Activated CD8-positive, alpha-beta memory T cell treated with anti-CD3 and anti-CD28 coated beads for 4 hours (primary cell): Measurements from ENCODE around the gene CCNY.
"Not testable (repeated sequence)": the region's sequence is repeated elsewhere in the genome, so short reads cannot be mapped to it uniquely, and the experiment has no call there.

Experiments
- DNase-seq, 2 donors: peaks; one replicate each; pipeline ENCODE4 v3.0.0-alpha.2; 2020; ENCODE audit warnings: low read depth in 2 of 2

Gene CCNY

DNA sequence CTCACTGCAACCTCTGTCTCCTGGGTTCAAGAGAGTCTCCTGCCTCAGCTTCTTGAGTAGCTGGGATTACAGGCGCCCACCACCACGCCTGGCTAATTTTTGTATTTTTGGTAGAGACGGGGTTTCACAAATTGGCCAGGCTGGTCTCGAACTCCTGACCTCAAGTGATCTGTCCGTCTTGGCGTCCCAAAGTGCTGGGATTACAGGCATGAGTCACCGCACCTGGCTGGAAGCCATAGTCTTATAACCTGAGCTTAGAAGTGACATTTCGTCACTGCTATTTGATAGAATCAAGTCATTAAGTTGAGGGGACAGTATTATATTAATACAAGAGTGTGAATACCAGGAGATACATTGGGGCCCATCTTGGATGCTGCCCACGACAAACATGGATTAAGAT is 17.9 kb downstream of the CCNY start:
- not testable (repeated sequence) for DNase-seq

DNA sequence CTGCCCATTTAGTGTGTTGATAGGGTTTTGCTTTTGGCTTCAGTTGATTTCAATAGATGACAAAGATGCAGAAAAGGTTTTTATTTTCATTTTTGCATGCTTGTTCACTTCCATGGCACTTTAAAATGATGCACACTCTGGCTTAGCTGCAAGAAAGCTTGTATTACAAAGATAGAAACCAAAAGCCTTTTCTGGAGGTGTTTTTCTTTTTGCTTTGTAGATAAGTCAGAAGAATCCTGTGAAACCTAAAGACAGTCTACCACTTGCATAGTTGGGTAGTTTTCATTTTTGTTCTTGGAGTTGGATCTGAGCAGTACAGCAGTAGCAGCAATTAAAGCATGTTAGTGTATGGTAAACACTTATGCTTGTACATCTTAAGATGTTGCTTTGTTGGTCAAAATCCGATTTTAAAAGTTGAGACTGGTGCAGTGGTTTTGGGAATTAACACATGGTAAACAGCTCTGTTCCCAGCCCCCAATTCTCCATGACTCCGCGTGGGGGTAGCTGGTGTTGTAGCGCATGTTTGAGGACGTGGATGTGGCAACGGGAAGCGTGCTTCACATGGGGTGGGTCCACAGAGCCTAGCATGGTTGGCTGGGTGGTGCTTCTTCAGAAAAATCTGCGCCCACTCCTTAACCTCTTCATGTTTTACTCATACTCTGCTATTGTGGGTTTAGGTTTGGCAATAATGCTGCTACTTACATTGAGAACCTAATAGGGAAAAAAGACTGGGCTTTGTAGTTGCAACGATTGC is 19.8 kb downstream of the CCNY start:
- no peak for DNase-seq

DNA sequence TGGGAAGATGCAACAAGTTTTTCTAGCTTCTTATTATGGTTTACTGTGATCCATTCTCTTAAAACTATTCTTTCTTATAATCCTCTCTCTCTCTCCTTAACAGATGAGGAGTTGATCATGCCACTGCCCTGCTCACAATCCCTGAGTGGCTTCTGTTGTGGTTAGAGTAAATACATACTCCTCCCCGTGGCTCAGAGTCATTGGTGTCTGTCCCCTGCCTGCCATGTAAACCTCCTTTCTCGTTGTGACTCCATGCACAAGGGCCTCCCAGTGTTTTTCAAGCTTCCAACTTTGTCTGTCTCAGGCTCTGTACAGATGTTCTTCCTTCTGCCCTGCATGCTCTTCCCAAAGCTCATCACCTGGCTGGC is 20.4 kb downstream of the CCNY start:
- no peak for DNase-seq

DNA sequence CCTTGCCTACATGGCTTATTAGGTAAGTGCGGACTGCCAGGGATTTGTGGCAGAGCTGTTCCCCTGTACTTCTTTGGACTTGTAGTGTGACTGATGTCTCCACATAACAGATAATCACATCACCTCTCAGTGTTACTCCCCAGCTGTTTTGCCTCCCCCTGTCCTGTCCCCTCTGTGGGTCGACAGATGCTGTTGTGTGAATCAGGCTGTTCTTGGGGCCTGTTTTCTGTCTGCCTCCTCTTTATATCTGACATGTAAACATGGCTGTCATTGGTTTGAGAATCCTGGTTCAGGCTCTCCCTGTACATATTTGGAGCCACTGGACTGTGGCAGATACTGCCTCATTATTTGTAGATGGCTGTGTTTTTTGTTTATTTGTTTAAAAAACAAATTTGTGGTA is 22.7 kb downstream of the CCNY start:
- no peak for DNase-seq

DNA sequence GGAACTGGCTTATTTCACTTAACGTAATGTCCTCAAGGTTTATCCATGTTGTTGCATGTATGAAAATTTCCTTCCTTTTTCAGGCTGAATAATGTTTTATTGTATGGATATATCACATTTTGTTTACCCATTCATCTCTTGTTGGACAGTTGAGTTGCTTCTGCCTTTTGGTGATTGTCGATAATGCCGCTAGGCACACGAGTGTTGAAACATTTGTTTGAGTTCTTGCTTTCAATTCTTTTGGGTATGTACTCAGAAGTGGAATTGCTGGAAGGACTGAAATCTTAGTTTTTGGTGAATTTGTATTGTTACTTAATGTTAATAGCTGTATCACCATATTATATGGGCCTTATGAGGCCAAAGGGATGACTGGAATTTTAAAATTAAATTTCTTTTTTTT is 23.6 kb downstream of the CCNY start:
- DNase-seq: no peak

DNA sequence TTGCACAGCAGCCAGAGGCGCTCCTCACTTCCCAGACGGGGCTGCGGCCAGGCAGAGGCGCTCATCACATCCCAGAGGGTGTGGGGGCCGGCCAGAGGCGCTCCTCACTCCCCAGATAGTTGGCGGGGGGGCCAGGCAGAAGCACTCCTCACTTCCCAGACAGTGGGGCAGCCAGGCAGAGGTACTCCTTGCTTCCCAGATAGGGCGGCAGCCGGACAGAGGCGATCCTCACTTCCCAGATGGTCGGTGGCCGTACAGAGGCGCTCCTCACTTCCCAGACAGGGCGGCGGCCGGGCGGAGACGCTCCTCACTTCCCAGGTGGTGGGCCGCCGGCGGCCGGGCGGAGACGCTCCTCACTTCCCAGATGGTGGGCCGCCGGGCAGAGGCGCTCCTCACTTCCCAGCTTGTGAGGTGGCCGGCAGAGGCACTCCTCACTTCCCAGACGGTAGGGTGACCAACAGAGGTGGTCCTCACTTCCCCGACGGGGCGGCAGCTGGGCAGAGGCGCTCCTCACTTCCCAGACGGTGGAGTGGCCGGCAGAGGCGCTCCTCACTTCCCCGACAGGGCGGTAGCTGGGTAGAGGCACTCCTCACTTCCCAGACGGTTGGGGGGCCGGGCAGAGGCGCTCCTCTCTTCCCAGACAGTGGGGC is 26.5 kb downstream of the CCNY start:
- DNase-seq: no peak

DNA sequence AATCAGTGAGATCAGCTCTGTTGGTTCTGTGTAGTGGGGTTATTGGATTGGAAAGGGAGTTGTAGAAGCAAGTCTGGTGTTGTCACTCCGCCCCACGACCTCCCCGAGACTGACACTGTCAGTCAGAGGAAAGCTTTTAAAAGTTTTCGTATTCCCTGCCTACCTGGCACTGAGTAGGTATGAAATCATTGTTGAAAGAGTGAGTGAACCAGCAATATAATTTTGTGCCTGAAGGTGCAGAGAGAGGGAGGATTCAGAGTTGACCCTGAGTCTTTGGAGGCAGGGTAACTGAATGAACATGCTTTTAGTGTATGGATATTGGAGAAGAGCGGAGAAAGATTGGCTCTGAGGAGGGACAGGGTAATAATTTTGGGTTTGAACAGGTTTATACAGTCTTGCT is 27.3 kb downstream of the CCNY start:
- no peak for DNase-seq

DNA sequence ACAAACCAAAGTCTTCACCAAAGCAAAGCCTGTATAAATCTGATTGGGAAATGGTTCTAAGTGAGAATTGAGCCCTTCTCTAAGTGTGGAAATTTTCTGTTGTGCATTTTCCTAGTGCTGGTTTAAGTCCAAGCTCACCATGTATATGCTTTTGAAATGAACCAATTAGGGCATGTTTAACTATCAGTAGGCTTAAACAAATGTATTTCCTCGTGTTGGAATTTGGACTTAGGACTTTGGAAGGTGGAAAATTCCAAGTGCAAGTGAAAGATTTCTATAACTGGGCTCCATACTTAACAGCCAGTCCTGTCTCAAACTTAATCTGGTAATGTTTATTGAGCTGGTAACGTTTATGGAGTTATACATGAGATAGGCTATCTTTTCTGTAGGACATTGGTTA is 28.5 kb downstream of the CCNY start:
- no peak for DNase-seq

DNA sequence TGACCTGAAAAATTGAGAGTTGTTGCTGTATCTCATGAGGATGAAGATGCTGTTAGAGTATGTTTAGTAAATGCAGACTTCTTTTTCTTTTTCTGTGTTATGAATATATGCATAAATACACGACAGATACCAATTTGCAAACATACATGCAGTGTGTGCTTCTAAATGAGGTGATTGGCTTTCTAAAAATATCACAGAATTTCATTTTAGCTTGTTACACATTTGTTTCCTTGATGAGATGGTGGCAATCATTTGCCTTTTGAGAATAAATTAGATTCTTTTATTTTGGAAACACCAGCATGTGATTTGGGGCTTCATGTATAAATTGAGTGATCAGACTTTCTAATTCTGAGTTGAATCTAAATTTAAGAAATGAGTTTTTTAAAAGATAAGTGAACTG is 29.7 kb downstream of the CCNY start:
- no peak for DNase-seq

DNA sequence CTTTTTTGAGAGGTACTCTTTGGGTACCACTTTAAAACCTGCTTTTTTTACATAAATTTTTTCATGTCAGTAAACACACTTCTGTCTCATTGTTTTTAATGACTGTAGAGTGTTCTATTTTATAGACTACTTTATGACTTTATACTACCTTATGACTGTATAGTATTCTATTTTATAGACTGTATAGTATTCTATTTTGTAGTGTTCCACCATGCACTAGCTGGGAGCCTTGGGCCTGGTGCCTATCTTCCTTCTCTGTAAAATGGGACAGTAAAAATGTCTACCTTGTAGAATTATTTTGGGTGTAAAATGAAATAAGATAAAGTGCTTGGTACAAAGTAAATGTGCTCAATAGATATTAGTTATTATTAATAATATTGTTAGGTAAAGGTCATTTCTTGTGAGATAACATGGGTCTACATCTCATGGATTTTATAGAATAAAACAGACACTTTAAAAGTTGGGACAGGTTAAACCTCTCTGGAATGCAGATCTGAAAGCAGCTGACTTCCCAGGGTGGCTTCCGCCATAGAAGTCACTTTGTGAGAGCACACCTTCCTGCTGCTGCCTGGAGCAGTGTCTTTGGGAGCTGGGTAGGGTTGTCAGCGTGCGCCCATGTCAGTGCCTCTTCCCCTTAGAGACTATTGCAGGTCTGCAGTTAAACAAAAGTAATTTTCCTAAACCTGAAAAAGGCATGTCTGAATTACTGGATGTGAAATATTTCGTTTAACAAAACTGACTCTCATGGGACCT is 31.0 kb downstream of the CCNY start:
- no peak for DNase-seq

DNA sequence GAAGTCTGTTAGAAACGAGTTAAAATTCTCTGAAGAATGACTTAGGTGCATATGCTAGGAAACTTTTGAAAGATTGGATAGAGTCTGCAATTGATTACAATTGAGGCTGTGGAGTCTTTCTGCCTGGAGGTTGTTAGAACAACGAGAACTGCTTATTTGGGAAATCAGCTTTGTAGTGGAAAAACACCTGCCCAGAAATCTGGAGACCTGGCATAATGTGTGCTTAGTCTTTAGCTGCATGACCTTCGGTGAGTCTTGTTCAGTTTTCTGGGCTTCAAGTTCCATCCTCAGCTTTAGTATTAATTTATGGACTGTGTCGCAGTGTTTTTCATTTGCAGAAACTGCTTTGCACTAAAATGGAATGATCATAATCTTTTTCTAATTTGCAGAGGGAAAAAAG is 31.7 kb downstream of the CCNY start:
- DNase-seq: no peak

DNA sequence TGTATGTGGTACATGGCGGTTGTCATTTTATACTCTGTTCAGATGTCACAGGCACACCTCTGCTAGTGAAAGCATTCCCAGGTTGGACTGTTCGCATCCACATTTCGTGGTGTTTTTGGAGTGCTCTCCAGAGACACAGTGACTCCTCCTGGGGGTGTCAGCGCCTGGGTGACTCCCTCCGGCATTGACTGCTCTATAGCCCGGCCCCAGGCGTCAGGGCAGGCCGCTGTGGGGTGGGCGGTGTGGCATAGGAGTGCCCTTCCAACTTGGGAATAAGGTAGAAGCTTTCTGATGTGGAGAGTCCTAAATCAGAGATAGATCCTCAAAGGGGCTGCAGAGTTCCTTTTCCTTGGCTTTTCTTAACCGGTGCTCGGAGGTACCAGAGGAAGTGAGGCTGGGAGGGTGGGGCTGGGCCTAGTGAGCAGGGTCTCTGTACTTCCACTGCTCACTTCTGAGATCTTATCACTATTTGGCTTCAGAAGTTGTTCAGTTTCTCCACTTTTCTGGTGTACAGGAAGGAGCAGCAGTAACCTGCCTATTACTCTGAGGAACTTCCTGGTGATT is 32.3 kb downstream of the CCNY start:
- no peak for DNase-seq

DNA sequence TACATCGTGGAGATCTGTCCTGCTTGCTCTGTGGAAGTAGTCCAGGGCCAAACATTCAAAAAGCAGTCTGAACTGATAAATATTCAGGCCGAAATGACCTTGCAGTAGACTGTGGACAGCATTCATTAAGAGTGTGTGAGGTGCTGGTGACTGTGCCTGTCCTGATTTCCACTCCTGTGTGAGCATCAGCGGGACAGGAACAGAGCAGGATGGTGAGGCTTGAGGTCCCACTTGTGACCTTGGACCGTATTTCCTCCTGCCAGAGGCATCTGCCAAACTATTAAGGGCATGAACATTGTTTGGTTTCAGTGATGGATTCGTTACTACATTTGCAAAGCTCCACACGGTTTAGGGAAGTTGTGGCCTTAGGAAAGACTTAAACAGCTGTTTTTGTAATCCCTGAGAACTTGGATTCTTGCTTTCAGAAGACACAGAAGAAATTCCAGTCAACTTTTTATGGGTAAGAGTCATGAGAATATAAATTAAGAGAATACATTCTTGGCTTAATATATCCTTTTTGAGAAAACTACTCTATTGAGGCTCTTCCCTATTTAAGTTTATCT is 32.8 kb downstream of the CCNY start:
- no peak for DNase-seq

DNA sequence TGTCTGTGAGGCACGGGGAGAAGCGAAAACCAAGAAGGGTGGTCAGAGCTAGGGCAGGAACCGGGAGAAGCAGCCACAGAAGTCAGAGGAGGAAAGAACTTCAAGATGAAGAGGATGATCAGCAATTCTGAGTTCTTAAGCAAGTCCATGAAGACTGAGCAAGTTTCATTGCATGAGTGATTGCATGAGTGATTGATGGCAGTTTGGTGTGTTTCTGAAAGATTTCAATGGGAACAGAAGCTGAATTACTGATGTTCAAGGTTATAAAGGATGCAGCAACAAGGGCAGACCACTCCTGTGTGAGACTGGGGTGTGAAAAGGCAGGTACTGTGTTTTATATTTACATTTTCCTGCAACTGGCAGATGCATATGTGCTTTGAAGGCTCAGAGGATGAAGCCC is 35.4 kb downstream of the CCNY start:
- no peak for DNase-seq

DNA sequence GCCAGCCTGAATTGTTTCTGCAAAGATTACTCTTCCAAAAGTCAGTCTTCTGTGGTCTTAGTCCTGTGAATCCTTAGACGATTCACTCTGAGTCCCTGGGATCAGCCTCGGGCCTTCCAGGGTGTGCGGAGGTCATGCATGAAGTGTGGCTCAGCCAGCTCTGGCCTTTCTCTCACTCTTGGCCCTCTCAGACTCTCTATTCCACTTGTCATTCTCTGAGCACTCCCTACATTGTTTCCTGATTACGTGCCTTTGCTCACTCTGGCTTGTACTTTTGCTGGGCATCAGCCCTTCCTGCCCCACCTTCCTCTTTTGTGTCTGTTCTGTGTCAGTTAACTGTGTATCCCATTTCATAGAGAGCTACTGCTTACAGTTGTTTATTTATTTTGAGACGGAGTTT is 36.0 kb downstream of the CCNY start:
- no peak for DNase-seq

DNA sequence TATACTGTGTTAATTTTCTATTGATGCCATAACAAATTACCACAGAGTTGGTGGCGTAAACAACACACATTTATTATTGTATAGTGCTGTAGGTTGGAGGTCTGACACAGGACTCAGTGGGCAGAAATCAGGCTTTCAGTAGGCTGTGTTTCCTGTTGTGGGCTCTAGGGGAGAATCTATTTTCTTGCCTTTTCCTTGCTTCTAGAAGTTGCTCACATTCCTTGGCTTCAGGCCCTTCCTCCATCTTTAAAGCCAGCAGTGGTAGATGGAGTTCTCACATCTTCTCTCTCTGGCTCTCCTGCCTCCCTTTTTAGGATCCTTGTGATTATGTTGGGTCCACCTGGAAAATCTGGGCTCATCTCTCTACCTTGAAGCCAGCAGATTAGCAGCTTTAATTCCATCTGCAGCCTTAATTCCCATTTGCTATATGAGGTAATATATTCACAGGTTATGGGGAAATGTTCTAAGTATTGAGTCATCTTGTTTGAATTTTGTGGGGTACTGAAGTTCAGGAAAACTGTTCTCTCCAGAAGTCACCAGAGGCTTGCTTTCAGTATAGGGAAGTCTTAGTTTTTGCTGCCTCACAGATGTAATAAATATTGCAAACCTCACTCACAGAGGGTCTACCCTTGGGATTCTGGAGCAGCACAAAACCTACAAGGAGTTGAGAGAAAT is 38.9 kb downstream of the CCNY start:
- DNase-seq: no peak

DNA sequence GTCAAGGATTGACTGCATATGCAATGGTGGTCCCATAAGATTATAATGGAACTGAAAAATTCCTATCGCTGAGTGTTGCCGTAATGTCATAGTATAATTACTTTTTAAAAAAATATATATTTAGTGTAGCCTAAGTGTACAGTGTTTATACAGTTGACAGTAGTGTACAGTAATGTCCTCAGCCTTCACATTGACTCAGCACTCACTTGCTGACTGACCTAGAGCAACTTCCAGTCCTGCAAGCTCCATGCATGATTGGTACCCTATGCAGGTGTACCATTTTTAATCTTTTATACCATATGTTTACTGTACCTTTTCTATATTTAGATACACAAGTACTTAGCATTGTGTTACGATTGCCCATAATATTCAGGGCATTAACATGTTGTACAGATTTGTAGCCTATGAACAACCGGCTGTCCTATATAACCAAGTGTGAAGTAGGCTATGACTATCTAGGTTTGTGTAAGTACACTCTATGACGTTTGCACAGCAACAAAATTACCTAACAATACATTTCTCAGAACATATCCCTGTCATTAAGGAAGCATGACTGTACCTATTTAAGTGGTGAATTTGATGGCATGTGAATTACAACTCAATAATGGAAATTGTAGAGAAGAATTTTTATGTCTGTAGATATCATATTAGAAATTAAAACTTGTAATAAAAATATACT is 40.9 kb downstream of the CCNY start:
- no peak for DNase-seq

DNA sequence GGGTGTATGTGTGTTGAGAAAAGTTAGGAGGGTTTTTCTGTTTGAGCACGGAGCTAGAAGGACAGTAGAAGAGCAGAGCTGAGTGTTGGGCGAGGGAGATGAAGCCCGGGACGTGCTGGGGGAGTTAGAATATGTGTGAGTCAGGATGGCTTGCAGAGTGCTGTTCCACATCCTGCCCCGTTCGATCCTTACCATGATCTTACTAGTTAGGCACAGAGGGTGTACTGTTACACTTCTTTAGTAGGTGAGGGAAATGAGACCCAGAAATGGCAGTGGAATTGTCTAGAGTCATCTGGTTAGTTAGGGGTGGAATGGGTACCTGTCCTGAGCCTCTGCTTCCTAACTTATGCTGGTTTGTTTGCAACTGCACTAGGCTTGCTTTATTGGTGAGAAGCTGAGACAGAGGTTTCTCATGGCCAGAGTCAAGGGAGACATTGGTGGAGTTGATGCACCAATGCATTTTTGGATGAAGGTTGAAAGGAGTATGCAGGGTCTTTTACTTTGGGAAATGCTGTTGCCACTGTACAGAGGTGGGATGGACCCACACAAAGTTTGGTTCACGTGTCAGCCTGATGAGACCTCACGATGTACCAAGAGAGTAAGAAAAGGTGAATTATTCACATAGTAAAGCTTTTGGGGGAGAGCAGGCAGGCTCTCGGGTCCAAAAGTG is 42.4 kb downstream of the CCNY start:
- no peak for DNase-seq

DNA sequence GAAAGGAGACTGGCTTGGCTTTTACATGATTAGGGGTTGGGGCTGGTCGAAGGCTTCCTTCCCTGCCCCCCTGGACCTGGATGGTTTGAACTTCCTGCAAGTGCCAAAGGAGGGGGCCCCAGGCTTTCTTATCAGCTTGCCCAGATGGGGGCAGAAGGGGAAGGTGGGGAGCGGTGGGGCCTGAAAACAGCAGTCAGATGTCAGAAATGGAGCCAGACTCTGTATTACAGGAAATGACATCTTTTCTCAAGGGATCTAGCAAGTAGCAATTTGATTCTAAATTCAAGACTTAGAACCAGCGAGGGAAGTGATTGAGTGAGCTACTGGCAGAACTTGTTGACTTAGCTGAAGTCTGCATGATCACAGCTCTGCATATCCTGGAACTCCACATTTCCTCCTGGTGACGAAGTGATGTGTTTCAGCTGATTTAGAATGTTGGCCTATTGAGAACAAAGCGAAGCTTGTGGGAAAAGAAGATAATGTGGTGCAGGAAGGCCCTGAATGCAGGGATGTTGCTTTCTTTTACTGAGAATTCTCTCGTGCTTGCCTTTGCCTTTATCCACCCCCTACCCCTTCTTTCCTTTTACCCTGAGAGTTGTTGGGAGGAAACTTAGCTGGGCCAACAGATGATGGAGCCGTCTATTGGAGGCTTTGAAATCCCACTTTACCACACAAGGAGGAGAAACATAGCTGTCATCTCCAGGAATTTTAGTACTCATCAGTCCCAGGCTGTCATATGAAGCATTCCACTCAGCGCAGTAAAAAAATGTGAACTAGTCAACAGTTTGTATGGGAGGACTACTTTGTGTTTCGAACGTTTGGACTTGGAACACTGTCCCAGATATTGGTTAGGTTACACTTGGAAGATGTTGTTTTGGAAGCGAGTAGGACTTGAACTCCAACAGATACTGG is 43.2 kb downstream of the CCNY start:
- DNase-seq: no peak

DNA sequence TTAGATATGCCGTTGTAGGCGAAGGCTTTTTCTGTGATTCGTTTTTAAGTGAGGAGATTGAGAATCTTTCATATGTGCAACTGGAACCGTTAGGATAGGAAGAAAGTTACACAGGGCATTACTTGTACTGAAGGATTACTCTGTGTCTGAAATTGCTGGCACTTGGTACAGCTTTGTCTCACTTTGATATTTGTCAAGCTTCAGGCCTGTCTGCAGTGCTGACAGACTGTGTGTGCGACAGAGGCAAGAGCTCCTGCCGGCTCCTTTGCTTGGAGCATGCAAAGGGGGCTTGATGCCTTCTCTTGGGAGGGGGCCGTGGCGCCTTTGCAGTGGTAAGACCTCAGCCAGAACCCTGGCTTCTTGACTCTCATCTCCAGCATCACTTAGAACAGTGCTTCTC is 45.8 kb downstream of the CCNY start:
- DNase-seq: no peak
